ENCODE measurements around the gene TAF4B.

TAF4B gene

DNA sequence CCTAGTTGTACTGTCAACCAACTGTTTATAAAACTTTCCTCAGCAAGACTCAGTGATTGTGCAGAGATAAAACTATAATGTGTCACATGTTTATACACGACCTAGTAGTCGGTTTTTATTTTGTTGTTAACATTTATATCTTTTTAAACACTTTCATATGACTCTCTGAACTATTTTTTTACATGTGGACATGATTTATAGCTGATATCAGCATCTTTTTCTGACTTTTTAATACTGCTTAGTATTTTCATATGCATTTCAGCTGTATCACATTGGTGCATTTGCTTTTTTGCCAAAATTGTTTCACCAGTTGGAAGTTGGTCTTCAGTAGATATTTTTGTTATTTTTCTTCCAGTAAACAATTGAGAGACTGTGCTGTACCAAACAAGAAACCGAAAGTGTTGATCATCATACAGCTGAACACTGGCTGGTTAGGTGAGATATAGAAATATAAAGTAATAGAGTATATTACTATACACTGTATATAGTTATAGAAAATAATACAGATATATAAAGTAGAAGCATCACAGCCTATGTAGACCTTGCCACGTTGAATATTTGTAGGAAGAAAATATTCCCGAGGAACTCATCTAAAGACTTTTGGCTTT lies 167.9 kb downstream of the TAF4B start:
- DNase-seq: no peak

DNA sequence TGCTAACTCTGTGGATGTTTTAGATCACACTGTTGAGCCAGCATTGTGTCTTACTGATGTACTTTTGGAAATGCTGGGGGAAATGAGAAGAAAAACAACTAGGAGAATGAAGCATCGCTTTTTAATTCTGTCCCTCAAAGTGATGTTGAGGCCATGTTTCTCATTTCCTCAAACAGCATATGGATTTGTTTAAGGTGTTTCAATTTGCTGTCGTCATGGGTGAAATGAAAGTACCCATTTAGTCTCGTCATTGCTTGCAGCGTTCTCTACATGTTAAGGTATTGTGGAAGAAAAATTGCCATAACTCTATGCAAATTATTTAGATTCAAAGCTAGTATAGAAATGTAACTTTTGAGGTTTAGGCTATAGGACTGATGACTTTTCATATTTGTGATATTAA lies 170.8 kb downstream of the TAF4B start:
- no peak for DNase-seq

DNA sequence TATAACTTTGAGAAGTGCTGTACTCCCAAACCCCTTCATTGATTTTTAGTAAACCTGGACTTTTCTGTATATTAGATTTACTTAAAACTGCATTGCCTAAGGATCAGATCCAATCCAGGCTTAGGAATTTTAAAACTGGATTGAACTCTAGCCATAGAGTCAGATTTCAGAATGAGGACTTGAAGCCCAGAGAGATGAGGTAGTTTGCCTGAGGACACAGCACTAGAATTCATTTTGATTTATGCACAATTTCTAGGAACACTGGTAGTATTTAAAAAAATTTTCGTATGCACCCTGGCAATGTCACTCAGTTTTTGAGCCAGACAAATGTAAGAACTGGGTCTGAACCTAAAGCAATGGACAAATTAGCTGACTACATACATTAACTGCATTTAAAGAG lies 177.2 kb downstream of the TAF4B start:
- DNase-seq: no peak

DNA sequence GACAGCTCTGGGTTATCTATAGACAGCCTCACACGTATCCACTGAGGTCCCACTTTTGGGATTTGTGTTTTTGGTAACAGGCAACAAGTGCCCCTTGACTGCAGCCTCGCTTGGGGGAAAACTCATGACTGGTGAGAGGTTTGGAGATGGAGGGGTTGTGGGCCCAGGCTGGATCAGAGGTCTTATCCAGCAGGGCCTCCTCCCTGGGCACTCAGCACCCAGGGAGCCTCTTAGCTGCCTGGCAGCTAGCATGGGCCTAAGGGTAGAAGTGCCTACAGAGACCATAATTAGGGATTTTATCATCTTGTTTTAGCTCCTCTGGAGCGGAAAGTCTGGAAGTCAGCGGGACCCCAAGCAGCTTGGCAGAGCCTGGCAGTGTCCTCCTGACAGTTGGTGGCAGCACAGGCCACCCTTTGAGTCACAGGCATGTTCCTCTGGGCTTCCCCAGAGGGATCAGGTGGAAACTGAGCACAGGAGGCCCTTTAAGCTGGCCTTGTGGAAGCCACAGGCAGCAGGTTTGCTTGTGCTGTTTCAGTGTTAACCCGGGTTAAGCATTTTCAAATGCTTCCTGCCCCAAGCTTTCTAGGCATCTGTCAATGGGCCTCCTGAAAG lies 179.1 kb downstream of the TAF4B start:
- DNase-seq: no peak

DNA sequence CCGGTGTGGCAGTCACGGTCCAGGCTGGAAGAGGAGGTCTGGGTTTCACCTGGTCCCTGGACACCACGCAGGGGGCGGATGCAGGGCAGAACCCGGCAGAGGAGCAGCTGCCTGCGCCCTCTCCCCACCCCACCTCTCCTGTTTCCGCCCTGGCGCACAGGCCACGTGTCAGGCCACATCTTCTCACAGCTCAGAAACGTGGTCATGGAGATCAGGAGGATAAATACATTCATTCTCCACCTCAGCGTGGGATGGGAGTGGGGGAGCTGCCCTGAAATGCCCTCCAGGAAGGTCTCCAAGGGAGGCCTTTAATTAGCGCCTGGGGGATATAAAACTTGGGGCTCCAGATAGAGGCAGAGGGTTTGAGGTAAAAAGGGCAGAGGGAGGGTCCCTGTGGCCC lies 180.1 kb downstream of the TAF4B start:
- no peak for DNase-seq

DNA sequence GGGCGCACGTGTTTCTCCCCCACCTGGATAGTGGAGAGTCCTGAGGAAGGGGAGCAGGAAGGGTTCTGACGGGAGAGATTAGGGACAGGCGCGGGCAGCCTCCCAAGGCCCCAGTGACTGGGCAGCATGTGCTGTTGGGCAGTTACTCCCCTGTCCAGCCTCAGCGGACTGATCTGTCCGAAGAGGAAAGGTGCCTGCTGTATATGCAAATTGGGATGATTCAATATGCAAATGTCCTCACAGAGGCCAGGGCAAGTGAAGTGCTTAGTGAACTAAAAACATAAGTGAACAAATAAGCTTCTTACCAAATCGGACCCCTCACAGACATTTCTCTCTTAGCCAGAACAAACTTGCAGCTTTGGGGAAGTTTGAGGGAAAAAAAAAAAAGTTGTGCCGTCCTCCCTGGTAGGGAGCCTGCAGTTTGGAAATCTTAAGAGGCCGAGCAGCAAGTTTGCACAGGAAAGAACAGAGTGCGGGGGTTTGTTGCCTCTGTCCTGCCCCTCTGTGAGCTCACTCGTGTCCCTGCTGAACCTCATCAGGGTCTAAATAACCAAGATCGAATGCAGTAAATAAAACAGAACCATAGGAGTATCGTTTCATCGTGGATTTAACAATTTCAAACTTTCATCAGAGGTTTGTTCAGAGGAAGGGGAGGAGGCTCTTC lies 180.7 kb downstream of the TAF4B start:
- no peak for DNase-seq

DNA sequence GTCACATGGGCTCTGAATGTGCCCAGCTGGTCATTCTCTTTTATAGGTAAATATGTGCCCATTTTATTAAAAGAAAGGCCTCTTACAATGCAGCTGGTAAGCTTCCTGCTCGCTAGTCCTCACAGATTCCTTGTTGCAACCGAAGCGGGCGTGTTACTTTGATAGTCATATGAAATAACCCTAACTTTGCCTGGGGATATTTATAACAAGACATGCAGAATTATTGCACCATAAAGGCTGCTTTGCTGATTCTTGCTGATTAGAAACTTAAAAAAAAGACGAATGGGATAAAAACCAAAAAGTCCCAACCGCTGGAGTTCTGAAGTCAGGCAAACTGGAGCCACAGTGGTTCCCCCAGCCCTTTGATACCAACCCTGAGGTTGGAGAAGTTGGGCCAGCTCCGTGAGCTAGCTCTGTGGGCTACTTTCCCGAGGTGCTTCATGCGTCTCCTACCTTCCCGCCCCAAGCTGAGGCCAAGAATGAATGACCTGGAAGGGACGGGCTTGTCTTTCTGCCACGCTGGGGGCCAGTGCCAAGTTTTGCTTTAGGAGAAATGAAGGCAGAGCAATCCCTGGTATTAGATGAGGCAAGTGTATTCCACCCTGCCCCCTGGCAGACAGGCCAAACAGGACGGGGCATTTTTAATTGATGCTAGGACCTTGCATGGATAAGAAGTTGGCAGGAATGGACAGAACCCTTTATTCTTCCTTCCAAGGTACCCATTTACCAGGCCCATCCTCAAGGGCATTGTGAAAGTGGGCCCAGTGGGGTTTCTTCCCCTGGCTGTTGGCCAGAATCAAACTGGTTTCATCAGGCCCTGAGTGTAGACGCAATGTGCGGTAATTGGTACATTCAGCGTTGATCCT lies 181.7 kb downstream of the TAF4B start:
- DNase-seq: no peak

DNA sequence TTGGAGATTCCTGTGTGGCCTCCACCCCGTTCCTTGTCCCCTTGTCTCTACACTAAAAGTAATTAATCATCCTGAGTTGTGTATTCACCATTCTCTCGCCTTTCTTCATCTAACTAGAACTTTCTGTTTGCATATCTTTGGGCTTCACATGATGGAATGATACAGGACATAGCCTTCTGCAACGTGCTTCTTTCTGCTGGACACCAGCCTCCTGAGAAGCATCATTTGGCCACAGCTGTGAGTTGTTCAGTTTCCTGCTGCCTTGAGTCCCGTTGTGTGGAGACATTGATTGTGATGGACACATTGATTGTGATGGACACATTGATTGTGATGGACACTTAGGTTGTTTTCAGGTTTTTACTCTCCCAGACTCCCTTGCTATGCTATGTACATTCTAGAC lies 182.8 kb downstream of the TAF4B start:
- DNase-seq: no peak

DNA sequence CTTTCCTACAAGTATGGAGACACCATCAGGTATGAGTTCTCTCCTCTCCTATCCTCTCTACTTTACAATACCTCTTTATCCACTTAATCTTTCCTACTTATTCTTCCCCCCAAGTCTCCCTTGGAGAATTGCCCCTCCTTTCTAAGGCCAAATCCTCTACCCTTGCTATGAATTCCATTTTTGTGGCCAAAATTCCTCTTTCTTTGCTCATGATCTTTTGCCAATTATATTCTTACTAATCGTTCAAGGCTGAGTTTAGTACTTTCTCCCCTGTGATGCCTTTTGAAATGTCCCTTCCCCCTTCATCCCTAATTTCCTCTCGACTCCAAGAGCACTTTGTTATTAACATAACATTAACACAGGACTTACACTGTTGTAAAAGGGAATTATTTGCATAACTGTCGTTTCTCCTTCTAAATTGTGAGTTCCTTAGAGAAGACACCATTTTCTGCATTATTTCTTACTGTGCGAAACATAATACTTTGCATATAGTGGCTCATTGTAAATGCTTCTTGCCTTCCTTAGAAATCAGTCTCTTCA lies 188.7 kb downstream of the TAF4B start:
- no peak for DNase-seq

DNA sequence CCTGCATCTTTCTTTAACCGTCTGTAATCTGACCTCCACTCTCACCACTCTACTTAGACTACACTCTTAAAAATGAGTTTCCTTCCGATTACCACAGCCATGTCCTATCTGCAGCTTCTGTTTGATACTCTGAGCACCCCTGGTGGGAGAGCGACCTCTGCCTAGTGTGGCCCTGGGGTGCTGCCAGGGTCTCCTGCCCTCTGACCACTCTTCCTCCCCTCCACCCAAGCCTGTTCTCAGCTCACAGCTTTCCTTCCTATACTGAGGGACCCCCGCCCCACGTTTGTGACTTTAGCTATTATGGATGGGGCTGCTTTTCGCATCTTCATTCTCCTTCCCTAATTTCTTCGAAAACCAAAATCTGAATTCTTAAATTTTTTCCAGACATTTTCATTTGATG lies 189.4 kb downstream of the TAF4B start:
- DNase-seq: no peak

DNA sequence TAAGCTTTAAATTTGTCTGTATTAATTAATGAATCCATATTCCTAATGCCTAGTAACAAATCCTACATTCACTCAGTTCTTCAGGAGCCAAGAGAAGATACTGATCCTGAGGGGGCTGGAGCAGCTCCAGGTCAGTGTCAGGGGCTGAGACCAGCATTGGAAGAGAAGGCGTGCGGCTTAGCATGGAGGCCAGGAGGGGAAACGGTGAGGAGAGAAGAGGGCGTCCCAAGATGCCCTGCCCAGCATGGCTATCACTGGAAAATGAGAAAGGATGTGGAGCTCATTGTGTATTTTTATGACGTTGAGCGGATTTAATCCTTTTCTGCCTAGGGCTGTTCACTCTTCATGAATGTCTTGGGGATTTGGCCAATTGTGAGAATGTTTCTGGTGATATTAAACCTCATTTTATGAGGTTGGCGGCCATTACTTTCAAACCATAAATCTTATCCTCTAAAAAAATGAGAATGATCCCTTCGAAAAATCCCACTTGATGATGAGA lies 190.5 kb downstream of the TAF4B start:
- DNase-seq: no peak

DNA sequence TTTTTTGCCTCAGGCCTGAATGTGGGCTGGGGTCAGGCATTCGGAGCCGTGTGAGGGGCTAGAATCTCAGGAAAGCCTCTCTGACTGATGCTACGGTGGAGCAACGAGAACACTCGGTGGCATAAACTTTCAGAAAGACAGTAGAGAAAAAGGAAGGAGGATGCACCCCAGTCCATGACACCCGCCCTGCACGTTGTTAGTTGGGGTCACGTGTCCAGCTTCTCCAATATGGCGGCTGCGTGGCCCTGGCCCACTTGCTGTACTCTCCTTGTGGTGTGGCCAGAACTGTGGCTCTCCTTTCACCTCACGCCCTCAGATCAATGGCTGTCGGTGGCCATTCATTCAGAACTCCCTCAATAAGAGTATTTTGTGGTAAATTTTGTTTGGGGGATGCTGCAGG lies 190.9 kb downstream of the TAF4B start:
- no peak for DNase-seq

DNA sequence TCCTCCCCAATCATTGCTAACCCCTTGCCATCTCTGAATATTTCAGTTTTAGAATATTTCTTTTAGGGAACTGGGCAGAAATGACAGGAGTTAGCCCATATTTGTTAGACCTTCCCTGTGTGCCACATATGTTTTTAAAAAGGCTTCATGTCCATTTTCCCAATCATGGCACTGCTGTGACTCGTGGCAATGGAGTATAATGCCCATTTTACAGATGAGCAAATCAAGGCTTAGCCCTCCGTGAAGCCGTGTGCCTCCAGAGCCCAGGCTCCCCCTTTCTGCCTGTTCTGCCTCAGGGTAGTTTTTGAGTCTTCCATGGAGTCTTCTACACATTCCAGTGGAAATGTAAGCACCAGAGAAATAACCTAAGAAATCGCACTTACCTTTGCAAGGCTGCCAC lies 192.0 kb downstream of the TAF4B start:
- no peak for DNase-seq

DNA sequence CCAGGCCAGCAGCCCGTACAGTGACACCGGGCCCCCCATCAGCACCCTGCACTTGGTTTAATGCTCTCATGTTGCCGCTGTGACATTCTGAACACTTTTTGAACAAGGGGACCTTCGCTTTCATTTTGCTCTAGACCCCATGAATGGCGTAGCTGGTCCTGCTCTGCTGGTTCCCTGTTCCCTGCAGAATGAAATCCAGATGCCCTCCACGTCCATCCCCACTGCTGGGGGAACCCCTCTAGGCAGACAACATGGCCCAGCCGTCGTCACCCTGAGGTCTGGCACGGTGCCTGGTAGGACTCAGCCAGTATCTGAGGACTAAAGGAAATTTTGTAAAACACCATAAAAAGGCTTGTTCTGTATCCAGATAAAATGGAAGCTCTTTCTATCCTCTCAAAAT lies 193.5 kb downstream of the TAF4B start:
- no peak for DNase-seq

DNA sequence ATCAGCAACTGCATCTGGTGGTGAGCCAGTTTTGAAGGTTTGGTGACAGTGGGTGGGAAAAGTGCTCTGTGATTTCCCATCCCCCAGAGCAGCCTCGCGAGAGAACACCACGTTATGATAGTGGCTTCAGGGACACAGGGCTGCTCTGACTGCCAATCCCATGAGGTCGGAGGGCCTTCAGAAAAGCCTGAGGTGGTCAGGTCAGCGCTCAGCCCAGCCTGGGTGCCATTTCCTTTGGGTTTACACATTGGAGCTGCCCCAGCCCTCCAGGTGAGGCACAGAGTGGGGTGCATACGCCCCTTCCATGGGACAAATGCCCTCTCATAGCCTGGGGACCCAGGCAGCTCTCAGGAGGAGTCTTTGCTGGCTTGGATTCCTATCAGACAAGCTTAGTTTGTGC lies 195.3 kb downstream of the TAF4B start:
- no peak for DNase-seq

DNA sequence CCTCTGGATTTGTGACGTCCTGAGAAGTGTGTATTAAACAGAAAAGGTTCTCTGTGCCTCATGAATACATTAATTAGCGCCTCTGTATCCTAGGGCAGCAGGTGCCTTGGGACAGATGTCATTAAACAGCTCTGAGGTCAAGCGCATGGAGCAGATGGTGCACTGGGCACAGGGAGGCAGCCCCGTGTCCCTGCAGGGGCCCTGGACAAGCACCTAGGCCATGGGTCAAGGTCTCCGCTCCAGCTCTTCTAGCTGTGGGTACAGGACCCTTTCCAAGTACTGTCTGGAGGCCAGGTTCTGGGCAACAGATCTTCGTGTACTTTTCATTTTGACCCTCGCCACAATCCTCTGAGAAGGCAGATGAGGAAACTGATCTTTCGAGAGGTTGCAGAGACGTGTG lies 195.7 kb downstream of the TAF4B start:
- no peak for DNase-seq

DNA sequence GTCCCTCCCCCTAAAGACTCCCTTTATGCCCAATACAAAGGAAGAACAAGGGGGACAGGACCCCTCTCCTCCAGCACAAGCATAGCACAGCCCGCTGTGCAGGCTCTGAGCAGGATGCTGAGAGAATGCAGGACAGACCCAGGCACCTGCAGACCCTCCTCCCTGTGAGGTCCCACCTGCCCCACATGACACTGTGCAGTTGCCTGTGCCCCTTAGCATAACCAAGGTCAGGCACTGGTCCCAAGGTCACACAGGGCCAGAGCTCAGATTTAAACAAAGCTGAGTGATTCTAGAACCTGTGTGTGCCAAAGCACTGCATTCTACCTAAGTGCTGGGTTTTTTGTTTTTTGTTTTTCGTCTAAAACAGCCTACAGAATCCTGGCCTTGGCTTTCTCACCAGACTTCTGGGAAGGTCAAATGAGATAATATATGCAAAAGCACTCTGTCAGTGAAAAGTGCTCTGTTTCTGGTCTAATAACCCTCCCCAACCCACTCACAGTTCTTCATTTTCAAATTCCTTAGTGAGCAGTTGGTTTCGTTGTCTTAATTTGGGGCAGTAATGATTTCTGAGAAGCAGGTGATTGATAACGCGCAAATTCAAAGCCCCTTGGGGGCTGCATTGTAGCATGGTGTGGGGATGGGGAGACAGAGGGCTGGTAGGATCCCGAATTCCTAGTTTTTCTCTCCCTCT lies 196.4 kb downstream of the TAF4B start:
- no peak for DNase-seq

DNA sequence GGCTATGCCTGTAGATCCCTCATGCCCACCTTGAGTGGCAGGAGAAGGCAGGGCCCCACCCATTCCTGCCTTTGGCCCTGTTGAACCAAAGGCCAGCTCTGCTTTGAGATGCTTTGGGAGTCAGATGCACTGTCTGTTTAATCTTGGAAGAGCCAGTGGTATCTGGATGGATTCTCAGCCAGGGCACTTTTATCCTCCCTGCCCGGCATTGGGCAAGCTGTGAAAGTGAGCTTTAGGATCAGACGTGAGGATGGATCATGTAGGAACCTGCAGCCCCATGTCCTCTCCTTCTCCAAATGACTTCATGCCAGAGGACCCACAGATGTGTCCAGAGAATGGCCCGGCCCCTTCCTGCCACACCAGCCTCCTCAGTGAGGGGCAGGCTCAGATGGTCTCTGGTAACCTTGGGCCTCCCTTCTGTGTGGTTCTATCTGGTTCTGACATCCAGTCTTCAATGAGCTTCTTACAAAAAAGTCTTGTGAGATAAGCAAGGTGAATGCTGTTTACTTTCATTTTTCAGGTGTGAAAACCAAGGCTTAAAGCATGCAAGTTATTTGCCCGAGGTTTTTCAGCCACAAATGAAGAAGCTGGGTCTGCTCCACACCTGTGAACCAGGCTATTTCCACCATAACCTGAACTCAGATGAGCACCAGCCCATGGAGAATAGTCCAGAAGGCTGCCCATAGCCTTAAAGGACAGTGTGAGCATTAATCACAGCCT lies 198.3 kb downstream of the TAF4B start:
- DNase-seq: no peak

DNA sequence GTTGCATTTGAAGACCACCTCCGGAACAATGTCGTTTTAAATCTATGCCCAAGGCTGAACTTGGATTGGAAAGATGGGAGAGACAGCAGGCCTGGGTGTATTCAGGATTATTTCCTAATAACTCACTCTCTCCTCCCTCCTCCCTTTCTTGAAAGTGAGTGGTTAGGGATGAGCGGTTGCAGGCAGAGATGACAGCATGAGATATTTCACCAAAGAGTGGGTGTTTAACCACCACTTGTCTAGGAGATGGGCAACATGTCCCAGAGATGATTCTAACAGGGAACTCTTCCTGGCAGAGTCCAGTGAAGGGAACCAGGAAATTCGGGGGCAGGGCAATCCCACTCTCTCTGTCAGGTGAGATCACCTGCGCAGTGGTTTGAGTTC lies 198.9 kb downstream of the TAF4B start:
- no peak for DNase-seq

DNA sequence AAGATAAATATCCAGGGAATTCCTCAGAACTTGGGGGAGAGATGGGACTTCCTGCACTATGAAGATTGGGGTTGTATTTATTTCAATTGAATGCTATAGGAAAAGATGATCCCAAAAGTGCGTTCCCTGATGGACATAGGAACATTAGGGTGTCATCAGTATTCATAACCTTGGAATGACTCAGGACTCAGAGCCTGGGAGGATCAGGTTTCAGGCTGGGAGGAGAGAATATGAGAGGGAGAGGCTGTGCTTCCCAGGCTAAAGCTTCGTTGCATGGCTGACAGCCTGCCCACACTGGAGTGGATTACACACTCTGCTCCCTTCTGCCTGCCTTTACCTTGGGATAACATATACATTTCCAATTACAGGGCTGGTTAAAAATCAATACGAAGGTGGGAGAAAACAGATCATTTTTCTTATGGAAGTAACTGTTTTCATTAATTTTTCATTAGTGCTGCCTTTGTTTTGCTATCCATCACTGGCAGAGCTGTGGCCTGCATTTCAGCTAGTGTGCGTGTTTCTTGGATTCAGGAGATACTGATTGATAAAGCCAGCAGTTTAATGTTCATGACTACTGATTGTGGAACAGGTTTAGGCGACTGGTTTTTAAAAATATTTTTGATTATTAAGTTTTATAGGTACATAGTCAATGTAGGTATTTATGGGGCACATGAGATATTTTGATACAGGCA lies 203.4 kb downstream of the TAF4B start:
- DNase-seq: no peak

DNA sequence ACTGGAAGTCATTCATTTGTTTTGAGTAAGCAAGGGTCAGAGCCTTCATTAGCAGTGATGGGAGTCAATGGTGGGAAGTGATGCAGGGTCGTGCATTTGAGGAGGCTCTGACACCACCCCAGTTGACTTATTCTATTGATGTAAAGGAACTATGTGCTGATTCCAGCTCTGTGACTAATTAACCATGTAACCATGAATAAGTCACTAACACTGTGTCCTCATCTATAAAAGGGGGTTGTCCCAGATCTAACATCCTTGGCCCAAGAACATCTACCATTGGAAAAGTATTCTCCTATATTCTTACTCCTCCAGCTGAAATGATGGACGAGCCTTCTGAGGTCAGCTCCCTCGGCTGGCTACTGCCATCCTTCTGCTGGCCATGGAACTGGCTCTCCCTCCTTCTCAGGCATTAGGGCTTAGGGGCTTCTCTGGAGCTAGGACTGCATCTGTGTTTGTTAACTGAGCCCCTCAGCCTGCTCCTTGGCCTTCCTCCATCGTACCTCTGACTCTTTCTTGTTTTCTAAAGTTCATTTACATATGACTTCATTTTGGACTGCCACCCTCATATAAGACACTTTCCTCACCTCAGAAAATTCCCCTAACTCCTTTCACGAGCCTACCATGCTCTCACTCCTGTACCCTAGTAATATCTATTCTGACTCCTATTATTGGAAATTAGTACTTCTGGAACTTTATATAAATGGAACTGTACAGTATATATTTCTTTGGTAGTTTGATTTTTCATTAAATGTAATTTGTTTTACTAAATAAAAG lies 206.6 kb downstream of the TAF4B start:
- DNase-seq: no peak
